Non-pigmented ciliary epithelial cell (primary cell): ENCODE data around the gene MMP23B.
"Not testable (repeated sequence)": the region's sequence is repeated elsewhere in the genome, so short reads cannot be mapped to it uniquely, and the experiment has no call there.

Experiments
- DNase-seq: peaks from one replicate; pipeline ENCODE4 v3.0.0-alpha.2; 2010; ENCODE audit warnings: low read depth

The MMP23B gene

DNA sequence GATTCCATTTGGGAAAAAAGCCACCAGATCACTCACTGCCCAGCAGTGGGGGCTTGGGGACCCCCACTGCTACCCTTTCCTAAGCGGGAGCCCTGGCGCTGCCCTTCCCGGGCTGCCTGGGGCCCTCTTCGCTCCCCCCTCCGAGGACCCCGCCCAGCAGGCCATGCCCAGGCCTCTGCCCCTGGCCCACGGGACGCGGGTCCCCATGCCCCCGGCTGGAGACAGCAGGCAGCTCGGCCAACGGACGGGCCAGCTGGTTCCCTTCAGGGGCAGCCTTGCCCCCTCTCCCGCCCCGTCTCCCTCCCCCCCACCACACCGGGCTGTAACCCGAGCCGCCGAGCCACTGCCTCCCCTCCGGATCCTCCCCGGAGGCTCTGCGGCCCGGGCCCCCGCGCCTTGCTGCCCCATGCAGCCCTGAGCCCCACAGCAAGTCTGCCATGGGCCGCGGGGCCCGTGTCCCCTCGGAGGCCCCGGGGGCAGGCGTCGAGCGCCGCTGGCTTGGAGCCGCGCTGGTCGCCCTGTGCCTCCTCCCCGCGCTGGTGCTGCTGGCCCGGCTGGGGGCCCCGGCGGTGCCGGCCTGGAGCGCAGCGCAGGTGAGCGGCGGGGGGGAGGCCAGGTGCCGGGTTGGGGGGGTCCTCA lies at the start of gene MMP23B:
Gene MMP23B (plus strand): TSS at position 392 of the 639 bp plus-strand sequence. CDS start 46 bp downstream, at position 438.
- DNase-seq = no peak

DNA sequence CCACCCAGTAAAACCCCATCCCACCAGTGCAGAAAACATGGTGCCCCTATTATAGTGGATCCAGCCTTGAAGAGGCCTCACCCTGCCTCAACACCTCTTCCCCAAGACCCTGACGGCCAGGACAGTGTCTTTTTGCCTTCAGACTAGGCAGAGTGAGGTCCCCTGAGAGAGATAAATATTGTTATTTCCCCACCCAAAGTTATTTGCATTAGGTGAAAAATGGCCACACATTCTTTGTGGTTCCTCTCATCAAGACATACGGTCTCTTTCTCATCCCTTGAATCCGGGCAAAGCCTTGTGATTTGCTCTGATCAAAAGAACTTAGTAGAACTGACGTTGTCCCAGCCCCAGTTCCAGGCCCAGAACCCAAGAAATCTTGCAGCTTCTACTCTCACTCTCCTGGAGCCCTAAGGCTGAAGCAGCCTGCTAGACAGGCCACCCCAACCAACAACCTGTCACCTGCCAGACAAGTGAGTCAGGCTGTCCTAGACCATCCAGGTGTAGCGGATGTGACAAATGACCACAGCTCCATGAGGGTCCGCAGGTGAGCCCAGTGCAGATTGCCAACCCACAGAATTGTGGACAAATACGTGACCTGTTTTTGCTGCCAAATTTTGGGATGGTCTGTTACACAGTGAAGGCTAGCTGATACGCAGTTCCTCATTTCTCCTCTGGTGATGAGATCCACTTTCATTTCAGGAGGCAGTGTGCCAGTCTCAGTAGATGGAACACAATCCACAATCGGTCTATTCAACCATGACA lies 49.2 kb upstream of the MMP23B start:
- DNase-seq = no peak

DNA sequence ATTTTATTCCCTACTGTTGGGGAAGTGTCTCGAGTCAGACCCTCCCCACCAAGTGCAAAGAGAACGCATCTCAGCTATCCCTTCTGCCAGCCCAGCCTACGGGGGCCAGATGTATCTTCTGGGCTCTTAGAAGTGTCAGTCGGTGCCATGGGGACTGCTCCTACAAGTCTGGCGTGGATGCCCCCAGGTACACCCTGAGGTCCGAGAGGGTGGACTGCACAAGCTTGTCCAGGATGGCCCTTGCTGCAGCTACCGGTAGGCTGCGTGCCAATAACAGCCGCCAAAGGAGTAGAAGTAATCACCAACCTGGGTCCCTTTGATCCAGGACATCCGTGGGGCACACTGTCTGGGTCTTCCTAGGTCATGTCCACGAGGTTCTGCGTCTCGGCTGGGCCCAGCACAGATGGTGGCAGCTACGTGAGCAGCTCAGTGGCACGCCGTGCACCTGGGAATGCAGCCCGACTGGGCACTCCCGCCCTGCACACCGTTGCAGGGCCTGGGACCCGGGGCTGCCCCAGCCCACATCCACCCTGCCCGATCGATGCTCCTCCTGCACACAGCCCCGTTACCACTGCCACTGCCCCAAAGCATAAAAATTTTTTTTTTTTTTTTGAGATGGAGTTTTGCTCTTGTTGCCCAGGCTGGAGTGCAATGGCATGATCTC lies 48.5 kb upstream of the MMP23B start:
- no peak for DNase-seq

DNA sequence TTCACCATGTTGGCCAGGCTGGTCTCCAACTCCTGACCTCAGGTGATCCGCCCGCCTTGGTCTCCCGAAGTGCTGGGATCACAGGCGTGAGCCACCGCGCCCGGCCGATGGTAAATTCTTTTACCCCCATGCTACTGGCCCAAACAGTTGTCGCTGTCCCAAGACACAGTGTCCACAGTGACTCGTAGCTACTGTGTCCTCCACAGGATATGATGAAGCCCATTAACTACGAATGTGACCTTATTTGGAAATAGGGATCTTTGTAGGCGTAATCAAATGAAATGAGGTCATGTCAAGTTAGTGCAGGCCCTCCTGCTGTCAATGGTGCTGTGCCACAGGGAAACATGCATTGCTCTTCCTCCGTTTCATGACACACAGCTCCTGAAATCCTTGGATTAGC lies 40.5 kb upstream of the MMP23B start:
- no peak for DNase-seq

DNA sequence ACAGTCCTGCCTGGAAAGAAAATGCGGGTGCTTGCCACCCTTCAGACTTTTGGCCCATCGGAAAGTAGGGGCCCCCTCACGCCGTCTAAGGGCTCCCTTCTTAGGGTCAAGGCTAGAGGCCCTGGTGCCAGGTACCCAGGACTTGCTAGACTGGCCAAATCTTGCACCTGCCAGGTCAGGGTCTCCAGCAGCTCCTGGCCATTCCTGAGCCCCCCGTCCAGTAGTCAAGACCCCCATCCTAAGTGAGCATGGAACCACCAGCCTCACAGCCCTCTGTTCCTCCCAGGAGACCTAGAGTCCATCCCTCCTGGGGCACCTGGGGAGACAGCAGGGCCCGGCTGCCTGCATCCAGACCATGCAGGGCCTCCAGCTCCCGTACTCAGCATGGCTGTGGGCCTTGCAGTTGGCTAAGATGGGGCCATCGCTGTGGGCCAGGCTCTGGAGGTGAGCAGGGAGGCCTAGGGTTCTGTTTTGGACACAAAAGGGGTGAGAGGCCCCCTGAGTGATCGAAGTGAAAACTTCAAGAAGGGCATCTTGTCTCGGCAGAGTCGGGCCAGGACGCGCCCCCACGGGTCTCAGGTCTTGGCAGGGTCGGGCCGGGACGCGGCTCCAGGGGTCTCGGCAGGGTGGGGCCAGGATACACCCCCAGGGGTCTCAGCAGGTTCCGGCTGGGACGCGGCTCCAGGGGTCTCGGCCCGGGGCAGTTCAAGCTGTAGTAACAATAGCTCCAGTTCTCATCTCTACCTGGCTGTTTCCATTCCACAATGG lies 38.0 kb upstream of the MMP23B start:
- DNase-seq = no peak

DNA sequence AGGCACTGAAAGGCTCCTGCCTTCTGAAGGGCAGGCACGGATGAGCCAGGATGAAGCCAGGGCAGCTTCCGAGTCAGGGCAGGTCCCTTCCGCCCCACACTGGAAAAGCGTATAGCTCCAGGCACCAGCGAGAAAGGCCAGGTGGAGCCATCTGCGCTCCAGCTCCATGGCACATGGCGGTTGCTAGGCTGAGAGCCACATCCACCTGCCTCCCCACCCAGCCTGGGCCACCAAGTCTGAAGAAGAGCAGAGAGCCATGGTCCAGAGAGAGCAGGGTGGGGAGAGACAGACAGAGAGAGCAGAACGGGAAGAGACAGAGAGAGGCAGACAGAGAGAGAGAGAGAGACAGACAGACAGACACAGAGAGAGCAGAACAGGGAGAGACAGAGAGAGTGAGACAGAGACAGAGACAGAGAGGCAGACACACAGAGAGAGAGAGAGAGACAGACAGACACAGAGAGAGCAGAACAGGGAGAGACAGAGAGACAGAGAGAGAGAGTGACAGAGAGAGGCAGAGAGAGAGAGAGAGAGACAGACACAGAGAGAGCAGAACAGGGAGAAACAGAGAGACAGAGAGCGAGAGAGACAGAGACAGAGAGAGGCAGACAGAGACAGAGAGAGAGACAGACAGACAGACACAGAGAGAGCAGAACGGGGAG lies 37.2 kb upstream of the MMP23B start:
- no peak for DNase-seq

DNA sequence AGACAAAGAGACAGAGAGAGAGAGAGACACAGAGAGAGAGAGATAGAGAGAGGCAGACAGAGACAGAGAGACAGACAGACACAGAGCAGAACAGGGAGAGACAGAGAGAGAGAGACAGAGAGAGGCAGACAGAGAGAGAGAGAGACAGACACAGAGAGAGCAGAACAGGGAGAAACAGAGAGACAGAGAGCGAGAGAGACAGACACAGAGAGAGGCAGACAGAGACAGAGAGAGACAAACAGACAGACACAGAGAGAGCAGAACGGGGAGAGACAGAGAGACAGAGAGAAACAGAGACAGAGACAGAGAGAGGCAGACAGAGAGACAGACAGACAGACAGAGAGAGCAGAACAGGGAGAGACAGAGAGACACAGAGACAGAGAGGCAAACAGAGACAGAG lies 36.6 kb upstream of the MMP23B start:
- not testable (repeated sequence) for DNase-seq

DNA sequence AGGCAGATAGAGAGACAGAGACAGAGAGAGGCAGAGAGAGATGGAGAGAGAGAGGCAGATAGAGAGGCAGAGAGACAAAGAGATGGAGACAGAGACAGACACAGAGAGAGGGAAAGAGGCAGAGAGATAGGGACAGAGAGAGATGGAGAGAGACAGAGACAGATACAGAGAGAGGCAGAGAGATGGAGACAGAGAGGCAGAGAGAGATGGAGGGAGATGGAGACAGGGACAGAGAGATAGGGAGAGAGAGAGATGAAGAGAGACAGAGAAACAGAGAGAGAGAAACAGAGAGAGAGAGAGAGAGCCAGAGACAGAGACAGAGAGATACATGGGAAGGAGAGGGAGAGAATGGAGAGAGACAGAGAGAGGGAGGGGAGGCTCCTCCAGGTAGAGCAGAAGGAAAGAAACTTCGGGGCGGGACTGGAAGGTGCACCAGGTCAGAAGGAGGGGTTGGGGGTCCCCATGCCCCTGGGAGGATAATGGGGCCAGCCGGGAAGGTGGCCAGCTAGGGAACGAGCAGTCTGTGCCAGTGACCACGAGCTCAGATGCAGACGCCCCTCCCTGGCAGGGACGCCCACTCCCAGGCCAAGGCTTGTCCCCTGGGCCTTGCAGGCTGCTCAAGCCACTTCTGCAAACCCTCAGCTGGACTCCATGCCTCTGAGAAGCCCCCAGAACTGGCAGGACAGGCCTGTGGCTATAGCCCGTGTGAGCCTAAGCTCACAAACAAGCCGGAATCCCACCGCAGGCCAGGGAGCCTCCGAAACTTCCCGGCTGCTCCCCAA lies 35.3 kb upstream of the MMP23B start:
- no peak for DNase-seq

DNA sequence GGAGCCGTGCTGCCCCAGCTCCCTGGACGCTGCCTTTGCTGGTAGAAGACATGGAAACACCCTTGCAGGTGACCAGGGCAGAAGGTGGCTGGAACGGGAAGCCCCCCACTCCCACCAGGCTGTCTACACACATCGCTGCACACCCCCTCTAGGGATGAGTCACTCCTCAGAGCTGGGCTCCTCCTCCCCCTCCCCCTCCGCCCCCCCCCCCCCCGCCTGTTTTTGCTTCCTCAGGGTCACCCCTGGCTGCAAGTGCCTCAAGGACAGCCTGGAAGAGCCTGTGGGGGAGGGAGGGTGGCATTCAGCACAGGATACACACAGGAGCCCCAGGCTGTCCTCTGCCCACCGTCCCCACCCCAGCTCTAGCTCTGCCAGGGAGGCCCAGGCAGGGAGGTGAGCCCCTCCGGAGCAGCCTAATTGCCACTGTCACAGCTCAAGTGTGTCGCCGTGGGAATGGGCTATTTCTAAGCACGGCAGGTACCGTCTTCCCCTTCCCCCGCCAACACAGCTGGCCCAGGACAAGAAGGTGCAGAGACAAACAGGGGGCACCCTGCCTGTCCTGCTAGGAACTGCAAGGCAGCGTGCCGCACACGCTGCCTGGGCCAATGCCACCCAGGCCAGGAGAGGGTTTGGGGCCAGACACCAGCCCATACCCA lies 34.6 kb upstream of the MMP23B start:
- DNase-seq = no peak

DNA sequence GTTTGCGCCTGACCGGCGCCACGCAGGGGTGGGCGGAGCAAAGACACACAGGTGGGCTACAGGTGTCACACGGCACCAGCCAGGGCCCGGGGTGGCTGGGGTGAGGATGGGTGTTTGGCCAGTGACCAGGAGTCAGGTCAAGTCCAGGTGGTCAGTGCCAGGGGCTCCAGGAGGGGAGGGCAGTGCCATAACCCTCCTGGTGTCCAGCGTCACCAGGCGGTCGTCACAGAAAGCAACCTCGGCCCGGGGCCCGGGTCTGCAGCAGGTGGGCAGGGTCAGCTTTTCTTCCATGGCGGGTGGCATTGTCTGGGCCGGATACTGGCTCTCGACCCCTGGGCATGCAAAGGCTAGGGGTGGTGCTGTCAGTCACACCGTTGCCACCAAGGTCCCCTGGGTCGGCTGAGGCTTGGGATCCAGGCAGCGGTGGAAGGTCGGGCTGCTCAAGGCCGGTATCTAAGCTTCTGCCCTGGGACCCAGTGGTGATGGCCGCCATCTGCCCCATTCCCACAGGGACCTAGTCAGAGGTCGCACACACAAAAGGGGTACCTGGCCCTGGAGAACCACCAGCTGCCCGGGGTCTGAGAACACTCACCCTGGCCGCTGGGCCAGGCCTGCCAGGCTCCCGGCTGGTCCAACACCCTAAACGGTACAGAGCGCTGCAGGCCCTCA lies 33.8 kb upstream of the MMP23B start:
- DNase-seq = no peak

DNA sequence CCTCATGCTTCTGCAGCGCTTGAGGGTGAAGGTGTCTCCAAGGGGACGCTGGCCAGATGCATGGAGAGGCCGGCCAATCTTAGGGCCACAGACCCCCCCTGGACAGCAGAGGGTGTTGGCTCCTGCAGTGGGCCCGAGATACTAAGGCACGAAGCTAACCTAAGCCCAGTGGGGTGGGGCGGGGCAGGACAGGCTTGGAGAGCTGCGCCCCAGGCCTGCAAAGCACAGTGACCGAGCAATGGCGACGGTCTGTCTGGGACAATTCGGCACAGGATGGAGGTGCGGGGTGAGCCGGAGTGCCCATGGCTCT lies 33.3 kb upstream of the MMP23B start:
- no peak for DNase-seq

DNA sequence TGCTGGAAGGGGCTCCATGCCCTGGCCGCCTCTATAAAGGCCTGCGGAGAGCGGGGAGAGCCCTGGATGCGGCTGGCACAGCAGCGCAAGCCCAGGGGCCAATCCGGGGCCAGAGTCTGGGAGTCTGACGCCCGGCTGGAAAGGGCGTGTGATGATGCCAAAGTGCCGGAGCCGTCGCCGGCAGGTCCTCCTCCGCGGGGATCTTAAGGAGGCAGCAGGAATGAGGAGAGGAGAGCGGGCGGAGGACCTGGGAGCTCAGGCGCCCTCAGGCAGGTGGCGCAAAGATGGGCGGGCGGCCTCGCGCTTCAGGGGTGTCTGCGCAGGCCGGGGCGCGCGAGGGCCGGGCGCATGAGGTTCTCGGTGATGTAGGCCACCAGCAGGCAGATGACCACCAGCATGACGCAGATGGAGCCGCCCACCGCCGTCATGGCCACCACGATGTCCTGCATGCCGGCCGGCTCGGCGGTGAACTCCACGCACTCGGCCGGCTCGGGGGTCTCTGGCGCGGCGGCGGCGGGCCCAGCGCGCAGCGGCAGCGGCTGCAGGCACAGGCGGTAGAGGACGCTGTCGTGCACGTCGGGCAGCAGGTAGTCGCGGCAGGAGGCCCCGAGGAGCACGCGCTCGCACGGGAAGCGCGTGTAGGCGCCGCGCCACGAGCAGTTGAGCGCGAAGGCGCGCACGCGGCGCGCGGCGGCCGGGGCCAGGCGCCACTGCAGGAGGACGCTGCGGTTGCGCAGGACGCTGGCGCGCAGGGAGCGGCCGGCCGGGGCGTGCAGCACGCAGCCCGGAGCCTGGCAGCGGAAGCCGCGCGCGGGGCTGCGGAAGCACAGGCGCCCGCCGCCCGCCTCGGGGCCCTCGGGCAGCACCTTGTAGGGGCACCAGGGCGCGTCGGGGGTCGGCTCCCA lies 32.7 kb upstream of the MMP23B start:
- DNase-seq = no peak

DNA sequence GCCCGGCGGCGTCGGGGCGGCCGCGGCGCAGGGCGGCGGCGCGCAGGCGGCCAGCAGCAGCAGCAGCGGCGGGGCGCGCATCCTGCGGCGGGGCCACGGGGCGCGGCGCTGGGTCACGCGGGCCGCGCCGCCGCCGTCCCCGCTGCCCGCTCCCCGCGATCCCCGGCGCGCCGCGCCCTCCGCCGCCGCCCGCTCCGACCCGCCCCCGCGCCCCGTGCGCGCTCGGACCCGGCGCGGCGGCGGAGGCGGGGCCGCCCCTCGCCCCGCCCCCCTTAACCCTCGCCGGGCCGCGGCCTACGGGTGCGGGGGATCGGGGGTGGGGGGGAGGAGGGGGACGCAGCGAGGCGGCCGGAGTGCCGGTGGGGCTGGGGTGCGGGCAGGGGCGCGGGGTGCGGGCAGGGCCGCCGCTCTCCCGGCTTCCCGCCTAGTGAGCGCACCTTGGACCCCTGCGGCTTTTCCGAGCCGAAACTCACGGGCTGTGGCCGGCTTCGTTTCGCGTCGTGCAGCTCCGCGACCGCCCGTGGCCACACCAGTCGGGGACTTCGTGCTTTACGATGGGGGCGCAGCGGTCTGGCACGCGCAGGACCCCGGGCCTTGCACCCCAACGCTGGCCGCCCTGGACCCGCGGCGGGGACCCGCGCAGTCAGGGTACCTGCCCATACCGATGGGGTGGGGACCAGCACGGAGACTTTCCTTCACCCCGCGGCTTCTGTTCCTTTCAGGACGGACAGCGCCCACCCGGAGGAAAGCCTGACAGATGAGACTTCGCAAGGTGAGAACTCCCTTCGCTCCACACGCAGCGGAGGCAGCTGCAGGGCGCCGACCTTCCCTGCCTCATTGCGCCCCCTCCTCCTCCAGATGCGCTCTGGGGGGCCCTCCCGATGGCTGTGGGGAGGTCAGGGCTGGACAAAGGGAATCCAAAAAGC lies 31.8 kb upstream of the MMP23B start, which contains the start of gene FNDC10:
Gene FNDC10 (minus strand): TSS at position 201 of the 926 bp plus-strand sequence. CDS start 120 bp downstream, at position 81.
- no peak for DNase-seq

DNA sequence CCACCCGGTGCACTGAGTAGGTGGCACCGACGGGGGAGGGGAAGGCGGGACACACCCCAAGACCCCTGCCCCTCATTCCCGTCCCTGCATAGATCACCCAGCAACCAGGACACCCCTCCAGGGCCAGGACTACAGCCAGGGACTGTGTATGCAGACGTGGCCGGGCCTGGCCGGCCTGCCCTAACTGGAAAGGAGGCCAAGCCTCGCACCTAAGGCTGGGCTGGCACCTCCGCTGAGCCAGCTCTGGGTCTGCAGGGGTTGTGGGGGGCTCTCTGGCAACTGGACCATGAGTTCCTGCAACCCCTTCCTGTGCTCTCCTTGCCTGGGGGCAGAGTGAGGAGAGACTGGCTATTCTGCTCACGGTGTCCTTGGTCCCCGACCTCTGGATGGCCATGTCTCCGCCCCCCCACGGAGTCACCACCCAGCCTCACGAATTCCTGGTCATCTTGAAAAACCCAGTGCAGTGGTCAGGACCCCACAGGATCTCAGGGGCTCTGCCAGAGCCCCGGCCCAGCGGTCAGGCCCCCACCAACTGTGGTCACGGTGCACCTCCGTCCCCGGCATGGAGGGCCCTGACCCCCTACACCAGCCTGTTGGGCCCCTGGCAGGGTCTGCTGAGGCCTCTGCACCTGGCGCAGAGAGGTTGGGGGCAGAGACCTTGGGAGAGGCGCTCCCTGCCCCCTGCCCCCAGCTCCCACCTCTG lies 31.0 kb upstream of the MMP23B start:
- no peak for DNase-seq

DNA sequence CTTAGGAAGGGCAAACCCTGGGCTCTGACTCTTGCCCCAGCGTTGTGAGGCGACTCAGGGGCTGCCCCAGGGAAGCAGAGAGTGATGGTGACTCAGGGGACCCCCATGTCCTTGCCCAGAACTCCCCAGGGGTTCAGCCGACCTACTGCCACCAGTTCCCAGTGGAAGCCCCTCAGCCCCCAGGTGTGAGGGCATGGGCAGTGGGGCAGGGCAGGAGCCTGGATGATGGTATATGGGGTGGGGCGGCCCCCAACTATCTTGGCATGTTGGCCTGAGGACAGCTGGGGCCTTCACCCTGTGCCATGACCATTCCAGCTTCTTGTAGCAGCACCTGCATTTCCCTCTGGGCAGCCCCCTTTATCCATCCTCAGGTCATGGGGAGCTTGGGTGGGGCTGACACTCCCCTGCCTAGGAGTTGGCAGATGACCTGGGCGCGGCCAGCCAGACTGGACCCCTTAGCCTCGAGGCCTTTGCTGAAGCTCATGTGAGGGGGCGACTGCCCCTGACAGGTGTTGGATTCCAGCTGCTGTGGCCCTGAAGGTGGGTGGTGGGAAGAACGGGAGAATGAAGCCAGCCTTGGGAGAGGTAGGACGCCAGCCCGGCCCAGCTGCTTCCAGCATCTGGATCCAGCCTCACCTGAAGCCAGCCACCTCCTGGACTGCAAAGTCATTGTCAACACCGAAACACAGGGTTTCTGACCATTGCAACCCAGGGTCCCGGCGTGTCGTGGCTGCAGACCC lies 30.2 kb upstream of the MMP23B start:
- DNase-seq = no peak

DNA sequence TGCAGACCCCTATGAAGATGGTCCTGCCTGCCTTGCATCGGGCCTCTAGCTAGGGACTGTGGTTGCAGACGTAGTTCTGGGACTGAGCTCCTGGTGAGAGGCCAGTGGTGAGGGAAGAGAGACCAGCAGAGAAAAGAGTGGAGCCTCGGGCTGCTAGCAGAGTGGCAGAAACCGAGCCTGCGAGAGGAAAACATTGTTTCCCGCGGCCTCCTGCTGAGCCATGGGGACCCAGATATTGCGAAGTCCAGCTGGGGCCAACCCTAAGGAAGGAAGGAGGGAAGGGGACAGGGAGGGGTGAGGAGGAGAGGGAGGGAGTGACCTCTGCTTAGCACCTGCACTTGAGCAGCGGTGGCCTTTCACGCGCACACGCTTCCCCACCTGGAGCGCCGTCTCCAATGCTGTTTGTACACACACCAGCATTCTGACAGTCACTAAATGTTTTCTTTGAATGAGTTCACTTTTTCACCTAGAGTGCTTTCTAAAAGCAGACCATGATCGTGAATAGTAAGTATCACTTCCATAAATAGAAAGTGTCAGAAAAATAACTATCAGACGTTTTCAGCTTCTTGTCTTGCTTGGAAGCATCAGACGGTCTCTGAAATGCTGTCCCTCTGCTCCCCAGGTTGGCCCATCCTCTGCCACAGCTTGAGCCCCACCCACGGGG lies 29.5 kb upstream of the MMP23B start:
- no peak for DNase-seq
